ENCODE data around the gene LIN7C.

LIN7C gene

GRCh38 chr11:27482793-27483192, 23.8 kb downstream of the LIN7C start:
- Histone ChIP-seq H3K27me3 (ENCODE audit: control insufficient read depth, insufficient read depth, low read length) (no peaks in the 10 kb centered on the region), H3K9me3 (ENCODE audit: control insufficient read depth, low read depth, low read length) (no peaks in the 10 kb centered on the region), H3K27ac (ENCODE audit: low read length) (no peak overlapping the region), H3K36me3 (ENCODE audit: control insufficient read depth, low read depth, low read length) (no peaks in the 10 kb centered on the region), H3K9ac (ENCODE audit: low read length) (no peak overlapping the region), H3K4me1 (ENCODE audit: control insufficient read depth, low read depth, low read length) (no peaks in the 10 kb centered on the region), H3K4me3 (ENCODE audit: low read length) (no peak overlapping the region)

- Histone ChIP-seq H3K9me3 (ENCODE audit: control insufficient read depth, low read depth, low read length) (no peaks in the 10 kb centered on the region), H3K9ac (ENCODE audit: low read length) (no peak overlapping the region), H3K27ac (ENCODE audit: low read length) (no peak overlapping the region), H3K27me3 (ENCODE audit: control insufficient read depth, insufficient read depth, low read length) (no peaks in the 10 kb centered on the region), H3K4me3 (ENCODE audit: low read length) (no peak overlapping the region), H3K4me1 (ENCODE audit: control insufficient read depth, low read depth, low read length) (no peaks in the 10 kb centered on the region), H3K36me3 (ENCODE audit: control insufficient read depth, low read depth, low read length) (no peaks in the 10 kb centered on the region)
These were observed 24.6 kb downstream of the LIN7C start for GRCh38 chr11:27481992-27482391.

- Histone ChIP-seq H3K27ac (ENCODE audit: low read length) (no peak overlapping the region), H3K4me1 (ENCODE audit: control insufficient read depth, low read depth, low read length) (peaks cover 4% of the 10 kb centered on the region), H3K36me3 (ENCODE audit: control insufficient read depth, low read depth, low read length) (no peaks in the 10 kb centered on the region), H3K9ac (ENCODE audit: low read length) (no peak overlapping the region), H3K4me3 (ENCODE audit: low read length) (no peak overlapping the region), H3K27me3 (ENCODE audit: control insufficient read depth, insufficient read depth, low read length) (no peaks in the 10 kb centered on the region), H3K9me3 (ENCODE audit: control insufficient read depth, low read depth, low read length) (no peaks in the 10 kb centered on the region)
These were observed 28.7 kb downstream of the LIN7C start for GRCh38 chr11:27477831-27478230.

GRCh38 chr11:27477243-27477642, 29.3 kb downstream of the LIN7C start:
- Histone ChIP-seq H3K9ac (ENCODE audit: low read length) (no peak overlapping the region), H3K4me3 (ENCODE audit: low read length) (no peak overlapping the region), H3K27ac (ENCODE audit: low read length) (no peak overlapping the region), H3K36me3 (ENCODE audit: control insufficient read depth, low read depth, low read length) (no peaks in the 10 kb centered on the region), H3K4me1 (ENCODE audit: control insufficient read depth, low read depth, low read length) (peaks cover 4% of the 10 kb centered on the region), H3K27me3 (ENCODE audit: control insufficient read depth, insufficient read depth, low read length) (no peaks in the 10 kb centered on the region), H3K9me3 (ENCODE audit: control insufficient read depth, low read depth, low read length) (no peaks in the 10 kb centered on the region)

GRCh38 chr11:27475622-27476021, 30.9 kb downstream of the LIN7C start:
- H3K9me3 ChIP-seq (ENCODE audit: control insufficient read depth, low read depth, low read length) = no peaks in the 10 kb centered on the region
- no peak overlapping the region for H3K9ac ChIP-seq (ENCODE audit: low read length)

GRCh38 chr11:27473017-27473406, 33.6 kb downstream of the LIN7C start:
- H3K27ac ChIP-seq (ENCODE audit: low read length) = no peak overlapping the region
- H3K36me3 ChIP-seq (ENCODE audit: control insufficient read depth, low read depth, low read length) = no peaks in the 10 kb centered on the region
- H3K27me3 ChIP-seq (ENCODE audit: control insufficient read depth, insufficient read depth, low read length) = no peaks in the 10 kb centered on the region
- H3K9me3 ChIP-seq (ENCODE audit: control insufficient read depth, low read depth, low read length) = no peaks in the 10 kb centered on the region
- H3K4me3 ChIP-seq (ENCODE audit: low read length) = peak overlapping the region; percentile 38
- H3K9ac ChIP-seq (ENCODE audit: low read length) = no peak overlapping the region
- H3K4me1 ChIP-seq (ENCODE audit: control insufficient read depth, low read depth, low read length) = peaks cover 21% of the 10 kb centered on the region

More at GRCh38 chr11:27475622-27476021, 30.9 kb downstream of the LIN7C start:
- H3K4me1 ChIP-seq (ENCODE audit: control insufficient read depth, low read depth, low read length) = peaks cover 4% of the 10 kb centered on the region
- no peak overlapping the region for H3K4me3 ChIP-seq (ENCODE audit: low read length)
- no peaks in the 10 kb centered on the region for H3K27me3 ChIP-seq (ENCODE audit: control insufficient read depth, insufficient read depth, low read length)
- H3K36me3 ChIP-seq (ENCODE audit: control insufficient read depth, low read depth, low read length) = no peaks in the 10 kb centered on the region
- H3K27ac ChIP-seq (ENCODE audit: low read length) = no peak overlapping the region

- Histone ChIP-seq H3K9me3 (ENCODE audit: control insufficient read depth, low read depth, low read length) (no peaks in the 10 kb centered on the region), H3K4me3 (ENCODE audit: low read length) (peak within 1 kb of the TSS; percentile 76), H3K4me1 (ENCODE audit: control insufficient read depth, low read depth, low read length) (peaks cover 26% of the 10 kb centered on the region), H3K36me3 (ENCODE audit: control insufficient read depth, low read depth, low read length) (no peaks in the 10 kb centered on the region), H3K27ac (ENCODE audit: low read length) (no peak within 1 kb of the TSS), H3K9ac (ENCODE audit: low read length) (peak within 1 kb of the TSS; percentile 63), H3K27me3 (ENCODE audit: control insufficient read depth, insufficient read depth, low read length) (no peaks in the 10 kb centered on the region)
These were observed 34.1 kb downstream of the LIN7C start, which contains the start of gene LGR4 for GRCh38 chr11:27472398-27473016. LGR4 (minus strand) TSS chr11:27472790; CDS start chr11:27472302, 488 bp downstream.

GRCh38 chr11:27471589-27472397, 34.8 kb downstream of the LIN7C start:
- Histone ChIP-seq H3K9me3 (ENCODE audit: control insufficient read depth, low read depth, low read length) (no peaks in the 10 kb centered on the region), H3K4me3 (ENCODE audit: low read length) (peak overlapping the region; percentile 76), H3K4me1 (ENCODE audit: control insufficient read depth, low read depth, low read length) (peaks cover 26% of the 10 kb centered on the region), H3K9ac (ENCODE audit: low read length) (peak overlapping the region; percentile 63), H3K27me3 (ENCODE audit: control insufficient read depth, insufficient read depth, low read length) (no peaks in the 10 kb centered on the region), H3K36me3 (ENCODE audit: control insufficient read depth, low read depth, low read length) (no peaks in the 10 kb centered on the region), H3K27ac (ENCODE audit: low read length) (no peak overlapping the region)

- H3K27ac ChIP-seq (ENCODE audit: low read length) = no peak overlapping the region
- H3K27me3 ChIP-seq (ENCODE audit: control insufficient read depth, insufficient read depth, low read length) = no peaks in the 10 kb centered on the region
- peak overlapping the region; percentile 76 for H3K4me3 ChIP-seq (ENCODE audit: low read length)
- peaks cover 26% of the 10 kb centered on the region for H3K4me1 ChIP-seq (ENCODE audit: control insufficient read depth, low read depth, low read length)
- H3K9ac ChIP-seq (ENCODE audit: low read length) = peak overlapping the region; percentile 30
- no peaks in the 10 kb centered on the region for H3K36me3 ChIP-seq (ENCODE audit: control insufficient read depth, low read depth, low read length)
- no peaks in the 10 kb centered on the region for H3K9me3 ChIP-seq (ENCODE audit: control insufficient read depth, low read depth, low read length)
These were observed 35.6 kb downstream of the LIN7C start for GRCh38 chr11:27470826-27471588.

GRCh38 chr11:27470166-27470565, 36.4 kb downstream of the LIN7C start:
- H3K9ac ChIP-seq (ENCODE audit: low read length) = peak overlapping the region; percentile 30
- peak overlapping the region; percentile 76 for H3K4me3 ChIP-seq (ENCODE audit: low read length)

GRCh38 chr11:27468995-27469695, 37.4 kb downstream of the LIN7C start:
- Histone ChIP-seq H3K4me3 (ENCODE audit: low read length) (peak overlapping the region; percentile 76), H3K9ac (ENCODE audit: low read length) (no peak overlapping the region)

More at GRCh38 chr11:27470166-27470565, 36.4 kb downstream of the LIN7C start:
- no peak overlapping the region for H3K27ac ChIP-seq (ENCODE audit: low read length)
- peaks cover 33% of the 10 kb centered on the region for H3K4me1 ChIP-seq (ENCODE audit: control insufficient read depth, low read depth, low read length)
- H3K36me3 ChIP-seq (ENCODE audit: control insufficient read depth, low read depth, low read length) = no peaks in the 10 kb centered on the region
- H3K9me3 ChIP-seq (ENCODE audit: control insufficient read depth, low read depth, low read length) = no peaks in the 10 kb centered on the region
- no peaks in the 10 kb centered on the region for H3K27me3 ChIP-seq (ENCODE audit: control insufficient read depth, insufficient read depth, low read length)

More at GRCh38 chr11:27468995-27469695, 37.4 kb downstream of the LIN7C start:
- no peak overlapping the region for H3K27ac ChIP-seq (ENCODE audit: low read length)
- H3K9me3 ChIP-seq (ENCODE audit: control insufficient read depth, low read depth, low read length) = no peaks in the 10 kb centered on the region
- no peaks in the 10 kb centered on the region for H3K27me3 ChIP-seq (ENCODE audit: control insufficient read depth, insufficient read depth, low read length)
- H3K4me1 ChIP-seq (ENCODE audit: control insufficient read depth, low read depth, low read length) = peaks cover 42% of the 10 kb centered on the region
- no peaks in the 10 kb centered on the region for H3K36me3 ChIP-seq (ENCODE audit: control insufficient read depth, low read depth, low read length)
